SU-DHL-6 (cell line): ENCODE data around the gene ACTC1.

Source experiments
- EZH2phosphoT487 ChIP-seq: fragments of 200-600 bp; sonication (generic), shearing (Covaris generic); conservative IDR thresholded peaks from 2 replicates; pipeline ENCODE4 v1.6.1; 2018; ENCODE audit warnings: mild to moderate bottlenecking, antibody characterized with exemption, low read length, moderate library complexity, mixed read lengths
- TF ChIP-seq, protein P1 (sequence below): fragments of 200-600 bp; sonication (generic); IDR thresholded peaks from one replicate; pipeline ENCODE4 v1.5.1; 2017; ENCODE audit warnings: antibody characterized with exemption, mild to moderate bottlenecking, low read length, moderate library complexity; ENCODE audit not compliant: insufficient read depth, poor library complexity, severe bottlenecking

DNA sequence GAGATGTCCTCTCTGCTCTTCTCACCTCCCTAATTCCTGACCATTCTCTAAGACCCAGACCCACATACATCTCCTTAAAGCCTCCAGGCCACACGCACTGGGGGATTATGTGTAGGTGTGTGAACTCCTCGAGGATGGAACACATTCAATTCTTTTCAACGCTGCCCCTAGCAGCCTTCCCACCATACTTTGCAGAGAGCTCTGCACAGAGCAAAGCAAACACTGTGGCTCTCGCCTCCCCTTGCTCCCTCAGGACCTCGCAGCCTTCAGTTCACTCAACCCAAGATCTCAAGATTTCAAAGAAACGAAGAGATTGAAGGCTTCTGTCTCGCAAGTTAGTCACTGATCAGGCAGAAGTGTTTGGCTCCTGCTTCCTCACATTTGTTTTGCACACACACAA lies 6.0 kb downstream of the ACTC1 start:
- TF ChIP-seq EZH2phosphoT487: no peak
- TF ChIP-seq, protein P1, sequence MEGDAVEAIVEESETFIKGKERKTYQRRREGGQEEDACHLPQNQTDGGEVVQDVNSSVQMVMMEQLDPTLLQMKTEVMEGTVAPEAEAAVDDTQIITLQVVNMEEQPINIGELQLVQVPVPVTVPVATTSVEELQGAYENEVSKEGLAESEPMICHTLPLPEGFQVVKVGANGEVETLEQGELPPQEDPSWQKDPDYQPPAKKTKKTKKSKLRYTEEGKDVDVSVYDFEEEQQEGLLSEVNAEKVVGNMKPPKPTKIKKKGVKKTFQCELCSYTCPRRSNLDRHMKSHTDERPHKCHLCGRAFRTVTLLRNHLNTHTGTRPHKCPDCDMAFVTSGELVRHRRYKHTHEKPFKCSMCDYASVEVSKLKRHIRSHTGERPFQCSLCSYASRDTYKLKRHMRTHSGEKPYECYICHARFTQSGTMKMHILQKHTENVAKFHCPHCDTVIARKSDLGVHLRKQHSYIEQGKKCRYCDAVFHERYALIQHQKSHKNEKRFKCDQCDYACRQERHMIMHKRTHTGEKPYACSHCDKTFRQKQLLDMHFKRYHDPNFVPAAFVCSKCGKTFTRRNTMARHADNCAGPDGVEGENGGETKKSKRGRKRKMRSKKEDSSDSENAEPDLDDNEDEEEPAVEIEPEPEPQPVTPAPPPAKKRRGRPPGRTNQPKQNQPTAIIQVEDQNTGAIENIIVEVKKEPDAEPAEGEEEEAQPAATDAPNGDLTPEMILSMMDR: no peak
